Activated CD4-positive, alpha-beta T cell treated with anti-CD3 and anti-CD28 coated beads for 36 hours (primary cell): ENCODE results near the gene IRF2BP2. TPM values are rescaled to one million over a fixed set of nuclear protein-coding genes. Genes with fewer than 3 reads are reported as not detected.

Experiments
- ATAC-seq: fragments of 200-7000 bp; cut with Tn5 transposase; one replicate; pipeline ENCODE4 v1.10.0; 2021; ENCODE audit warnings: mild to moderate bottlenecking, moderate library complexity
- CTCF ChIA-PET: fragments of 350-600 bp; sonication (Branson Sonifier 250); formaldehyde crosslinking; loops from one replicate; lab custom pipeline; 2021; ENCODE audit warnings: antibody characterized with exemption; lab: Charles Lee
- POLR2A ChIA-PET: fragments of 350-600 bp; sonication (Branson Sonifier 250); formaldehyde crosslinking; loops from one replicate; lab custom pipeline; 2021; ENCODE audit warnings: antibody characterized with exemption, inconsistent platforms; lab: Charles Lee
- DNase-seq: peaks from one replicate; pipeline ENCODE4 v3.0.0-alpha.2; 2020
- H3K27ac Mint-ChIP-seq: one replicate; pipeline ENCODE4 v1.8.0; 2021; ENCODE audit warnings: mixed read lengths
- H3K27me3 Mint-ChIP-seq: one replicate; pipeline ENCODE4 v1.8.0; 2021; ENCODE audit warnings: mixed read lengths
- H3K36me3 Mint-ChIP-seq: one replicate; pipeline ENCODE4 v1.8.0; 2021; ENCODE audit warnings: low read depth, mixed read lengths
- H3K4me1 Mint-ChIP-seq: one replicate; pipeline ENCODE4 v1.8.0; 2021; ENCODE audit warnings: mixed read lengths
- H3K4me3 Mint-ChIP-seq: one replicate; pipeline ENCODE4 v1.8.0; 2021; ENCODE audit warnings: mild to moderate bottlenecking, moderate library complexity, mixed read lengths
- H3K9me3 Mint-ChIP-seq: one replicate; pipeline ENCODE4 v1.8.0; 2021; ENCODE audit warnings: low read depth, mixed read lengths
- intact Hi-C, 2 experiments: fragments of 100-400 bp; cut with DNase I in 1 of 2; cut with micrococcal nuclease in 1 of 2; formaldehyde crosslinking; loops; one replicate each; pipeline versions ENCODE4 v1.14.2 to v1.15.1; 2022 to 2024; cut with DNase I, micrococcal nuclease
- total RNA-seq, 2 experiments: library from RNA; stranded (reverse); gene quantifications; one replicate each; pipeline ENCODE4 v1.2.3, GENCODE V29; 2021

IRF2BP2 gene
- total RNA-seq, 2 experiments from 2014 or later = 132 to 200 TPM

DNA sequence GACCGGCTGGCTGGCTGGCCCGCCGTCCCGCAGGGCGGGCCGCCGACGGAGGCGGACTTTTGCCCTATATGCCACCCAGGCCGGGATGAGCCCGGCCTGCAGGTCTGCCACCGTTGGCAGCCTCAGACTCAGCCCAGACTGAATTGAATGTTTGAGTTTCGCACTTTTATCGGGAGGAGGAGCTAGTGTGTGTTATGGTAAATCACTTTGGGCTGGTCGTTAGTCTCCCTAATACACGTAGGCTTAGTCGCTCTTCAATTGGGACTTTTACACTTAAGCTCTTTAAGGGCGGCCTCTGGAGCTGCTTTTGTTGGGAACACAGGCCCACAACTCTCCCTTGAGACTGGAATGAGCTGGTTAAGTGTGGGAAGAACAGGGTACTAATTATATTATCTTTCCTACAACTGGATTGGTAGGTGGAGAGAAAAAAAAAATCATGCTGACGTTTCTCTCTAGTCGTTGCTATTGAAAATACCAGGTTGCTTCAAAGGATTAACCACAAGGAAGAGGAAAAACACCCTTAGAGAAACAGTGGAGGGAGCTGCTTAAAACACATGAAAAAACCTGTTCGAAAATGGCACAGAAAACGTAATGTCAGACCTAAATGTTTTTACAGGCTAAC is 1.4 kb upstream of the IRF2BP2 start:
- H3K27me3 Mint-ChIP-seq = no peaks in the 10 kb centered on the region
- H3K4me3 Mint-ChIP-seq = peak overlapping the region; percentile 70
- ChIA-PET POLR2A (interaction anchor here (0.6 to 2.6 kb wide), 20 partner anchors 10 to 473 kb away, joined by 3 to 20 read pairs (median 5); no protein-coding TSS in a partner anchor), CTCF (interaction anchor here (0.7 to 2.8 kb wide), 14 partner anchors 8 to 494 kb away, joined by 3 to 22 read pairs (median 4); no protein-coding TSS in a partner anchor)
- peaks cover 21% of the 10 kb centered on the region for H3K36me3 Mint-ChIP-seq
- no peaks in the 10 kb centered on the region for H3K9me3 Mint-ChIP-seq
- DNase-seq = no peak
- ATAC-seq = peak; percentile 51
- H3K4me1 Mint-ChIP-seq = peaks cover 29% of the 10 kb centered on the region
- peak overlapping the region; percentile 99 for H3K27ac Mint-ChIP-seq
- intact Hi-C loops = loop anchor here (1.0 to 5.0 kb wide), 10 partner anchors 11 to 893 kb away; partner anchors contain the start of gene B3GALNT2 (in 1 of the 2)

DNA sequence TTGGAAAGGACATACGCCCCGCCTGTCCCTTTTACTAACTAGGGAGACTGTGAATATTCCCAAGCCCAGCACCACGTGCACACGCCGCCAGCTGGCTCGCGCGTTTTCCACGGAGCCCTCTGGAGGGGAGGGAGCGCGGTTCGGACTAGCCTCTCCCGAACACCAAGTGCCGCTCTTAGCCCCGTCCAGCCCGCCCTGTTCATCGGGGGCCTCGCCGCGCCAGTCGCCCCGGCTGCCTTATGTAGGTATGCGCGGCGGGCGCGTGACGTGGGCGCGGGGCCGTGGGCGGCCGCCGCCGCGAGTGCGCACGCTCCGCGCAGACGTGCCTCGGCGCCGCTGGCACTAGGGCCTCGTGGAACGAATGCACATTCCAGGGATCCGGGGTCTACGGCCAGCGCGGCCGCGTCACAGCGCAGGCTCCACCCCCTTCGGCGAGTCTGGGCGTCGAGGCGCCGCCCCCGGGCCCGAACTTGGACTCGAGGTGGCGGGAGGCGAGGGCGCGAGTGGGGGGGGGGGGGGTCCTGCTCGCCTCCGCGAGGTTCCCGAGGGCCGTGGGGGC is 767 bp upstream of the IRF2BP2 start:
- H3K4me1 Mint-ChIP-seq = peaks cover 29% of the 10 kb centered on the region
- intact Hi-C loops = loop anchor here (1.0 to 5.0 kb wide), 14 partner anchors 10 to 894 kb away; partner anchors contain the start of genes ARID4B (in 1 of the 2), B3GALNT2 (in 1 of the 2) and GGPS1 (in 1 of the 2)
- ChIA-PET POLR2A (interaction anchor here (0.7 to 2.6 kb wide), 11 partner anchors 10 to 466 kb away, joined by 3 to 20 read pairs (median 6); no protein-coding TSS in a partner anchor), CTCF (interaction anchor here (1.0 to 2.8 kb wide), 6 partner anchors 10 to 494 kb away, joined by 3 to 22 read pairs (median 3); no protein-coding TSS in a partner anchor)
- ATAC-seq (peak; percentile 52), DNase-seq (peak; percentile 95)
- peaks cover 27% of the 10 kb centered on the region for H3K36me3 Mint-ChIP-seq
- H3K4me3 Mint-ChIP-seq = peak overlapping the region; percentile 79
- peak overlapping the region; percentile 90 for H3K27ac Mint-ChIP-seq
- no peaks in the 10 kb centered on the region for H3K9me3 Mint-ChIP-seq
- no peaks in the 10 kb centered on the region for H3K27me3 Mint-ChIP-seq

DNA sequence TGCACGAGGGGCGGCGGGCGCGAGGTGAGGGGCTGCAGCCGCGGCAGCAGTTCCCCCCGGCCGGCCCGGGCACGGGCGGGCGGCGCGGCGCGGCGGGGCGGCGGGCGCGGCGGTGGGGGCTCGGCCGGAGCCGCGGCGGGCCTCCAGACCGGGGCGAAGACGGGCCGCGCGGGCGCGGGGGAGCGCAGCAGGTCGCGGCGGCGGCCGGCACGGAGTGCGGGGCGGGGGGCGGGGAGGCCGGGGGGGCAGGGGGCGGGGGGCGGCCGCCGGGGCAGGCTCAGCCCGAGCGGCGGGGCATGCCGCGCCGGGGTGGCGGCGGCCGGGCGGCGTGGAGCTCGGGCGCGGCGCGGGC is 311 bp downstream of the IRF2BP2 start:
- H3K36me3 Mint-ChIP-seq = peaks cover 37% of the 10 kb centered on the region

DNA sequence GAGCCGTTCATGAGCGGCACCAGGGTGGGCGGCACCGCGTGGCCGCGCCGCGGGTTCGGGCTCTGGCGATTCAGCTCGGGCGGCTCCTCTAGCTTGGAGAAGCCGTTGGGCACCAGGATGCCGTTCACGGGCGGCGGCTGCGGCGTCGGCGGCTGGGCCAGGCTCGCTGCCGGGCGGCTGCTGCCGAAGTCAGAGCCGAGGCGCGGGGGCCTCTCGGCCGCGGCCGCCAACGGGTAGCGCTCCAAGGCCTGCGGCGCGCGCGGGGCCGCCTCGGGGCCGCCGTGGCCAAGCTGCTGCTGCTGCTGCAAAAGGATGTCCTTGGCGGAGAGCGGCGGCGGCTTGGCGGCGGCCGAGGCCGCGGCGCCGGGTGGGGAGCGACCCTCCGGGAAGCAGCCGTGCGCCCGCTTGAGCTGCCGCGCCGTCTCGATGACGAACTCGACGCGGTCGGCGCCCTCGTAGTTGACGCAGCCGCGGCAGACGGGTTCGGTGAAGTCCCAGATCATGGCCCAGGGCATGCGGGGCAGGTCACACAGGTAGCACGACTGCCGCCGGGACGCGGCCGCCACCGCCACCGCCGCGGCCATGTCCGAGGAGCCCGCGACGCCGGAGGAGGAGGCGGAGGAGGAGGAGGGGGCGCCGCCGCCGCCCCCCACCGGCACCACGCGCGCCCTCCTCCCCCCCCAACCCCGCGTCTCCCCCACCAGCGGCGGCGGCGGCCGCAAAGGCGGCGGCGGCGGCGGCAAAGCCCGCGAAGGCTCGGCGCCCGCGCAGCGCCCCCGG is 877 bp downstream of the IRF2BP2 start:
- no peaks in the 10 kb centered on the region for H3K27me3 Mint-ChIP-seq
- no peak for ATAC-seq
- CTCF ChIA-PET = interaction anchor here (0.8 kb wide), 1 partner anchor 475 kb away, joined by 3 read pairs; no protein-coding TSS in a partner anchor
- peak overlapping the region; percentile 97 for H3K4me3 Mint-ChIP-seq
- intact Hi-C loops = loop anchor here in 1 of 2 experiments (1.0 to 5.0 kb wide), 4 partner anchors 292 to 1258 kb away; partner anchors contain the start of gene LYST
- H3K9me3 Mint-ChIP-seq = no peaks in the 10 kb centered on the region
- POLR2A ChIA-PET = interaction anchor here (0.6 to 2.6 kb wide), 5 partner anchors 114 to 403 kb away, joined by 3 to 19 read pairs (median 3); no protein-coding TSS in a partner anchor
- peak overlapping the region; percentile 82 for H3K27ac Mint-ChIP-seq
- peaks cover 33% of the 10 kb centered on the region for H3K4me1 Mint-ChIP-seq
- peak; percentile 88 for DNase-seq
- peaks cover 39% of the 10 kb centered on the region for H3K36me3 Mint-ChIP-seq

More for the DNA sequence above, 311 bp downstream of the IRF2BP2 start:
- no peak for ATAC-seq
- H3K27me3 Mint-ChIP-seq = no peaks in the 10 kb centered on the region
- peak overlapping the region; percentile 79 for H3K4me3 Mint-ChIP-seq
- H3K4me1 Mint-ChIP-seq = peaks cover 33% of the 10 kb centered on the region
- DNase-seq = no peak
- intact Hi-C loops = loop anchor here (1.0 to 5.0 kb wide), 13 partner anchors 9 to 1258 kb away; partner anchors contain the start of genes ARID4B (in 1 of the 2), B3GALNT2 (in 1 of the 2), GGPS1 (in 1 of the 2) and LYST (in 1 of the 2)
- CTCF ChIA-PET = no interaction called here
- H3K27ac Mint-ChIP-seq = no peak overlapping the region
- POLR2A ChIA-PET = interaction anchor here (0.6 to 2.6 kb wide), 5 partner anchors 9 to 402 kb away, joined by 3 to 19 read pairs (median 3); no protein-coding TSS in a partner anchor
- no peaks in the 10 kb centered on the region for H3K9me3 Mint-ChIP-seq

DNA sequence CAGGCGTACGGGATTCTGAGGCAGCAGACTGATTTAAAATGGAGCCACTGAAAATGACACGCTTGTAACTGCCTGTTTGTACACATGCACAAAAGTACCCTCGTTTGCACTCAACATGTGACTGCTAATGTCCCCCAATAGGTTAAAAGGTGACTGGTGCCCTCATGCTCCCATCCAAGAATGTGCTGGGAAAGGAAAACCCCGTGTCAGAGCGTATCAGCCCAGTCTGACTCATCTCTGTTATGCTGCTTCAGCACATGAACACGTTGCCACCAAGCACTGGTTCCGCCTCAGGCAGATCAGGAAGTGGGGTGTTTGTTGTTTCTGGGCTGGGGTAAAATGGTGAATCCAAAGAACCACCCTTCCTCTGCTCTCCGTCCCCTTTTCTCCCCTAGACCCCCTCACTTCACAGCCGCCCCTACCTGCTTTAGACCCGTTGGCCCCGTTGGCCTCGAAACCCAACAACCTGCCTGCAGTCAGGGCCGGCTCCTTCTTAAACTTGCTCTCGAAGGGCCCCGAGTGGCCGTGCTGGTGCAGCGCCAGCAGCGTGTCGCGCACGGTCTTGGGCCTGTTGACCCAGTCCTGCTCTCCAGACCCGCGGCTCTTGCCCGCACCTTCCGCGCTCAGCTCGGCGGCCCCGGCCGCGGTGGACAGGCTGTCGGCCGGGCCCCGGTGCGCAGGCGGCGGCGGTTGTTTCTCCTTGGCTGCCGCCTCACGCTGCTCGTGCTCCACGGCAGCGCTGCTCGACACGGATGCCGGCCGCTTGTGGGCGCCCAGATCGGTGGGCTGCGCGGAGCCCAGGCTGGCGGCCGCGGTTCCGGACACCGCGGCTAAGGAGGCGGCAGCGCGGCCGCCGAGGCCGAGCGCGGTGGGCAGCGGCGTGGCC is 1.7 kb downstream of the IRF2BP2 start:
- H3K27me3 Mint-ChIP-seq = no peaks in the 10 kb centered on the region
- peak; percentile 29 for ATAC-seq
- H3K27ac Mint-ChIP-seq = peak overlapping the region; percentile 98
- peak overlapping the region; percentile 97 for H3K4me3 Mint-ChIP-seq
- peaks cover 43% of the 10 kb centered on the region for H3K36me3 Mint-ChIP-seq
- POLR2A ChIA-PET = interaction anchor here (0.6 kb wide), 1 partner anchor 123 kb away, joined by 4 read pairs; no protein-coding TSS in a partner anchor
- no peaks in the 10 kb centered on the region for H3K9me3 Mint-ChIP-seq
- CTCF ChIA-PET = interaction anchor here (0.8 kb wide), 1 partner anchor 475 kb away, joined by 3 read pairs; no protein-coding TSS in a partner anchor
- intact Hi-C loops = loop anchor here in 1 of 2 experiments (1.0 to 5.0 kb wide), 4 partner anchors 291 to 1259 kb away; partner anchors contain the start of gene LYST
- peaks cover 30% of the 10 kb centered on the region for H3K4me1 Mint-ChIP-seq
- DNase-seq = peak; percentile 87

DNA sequence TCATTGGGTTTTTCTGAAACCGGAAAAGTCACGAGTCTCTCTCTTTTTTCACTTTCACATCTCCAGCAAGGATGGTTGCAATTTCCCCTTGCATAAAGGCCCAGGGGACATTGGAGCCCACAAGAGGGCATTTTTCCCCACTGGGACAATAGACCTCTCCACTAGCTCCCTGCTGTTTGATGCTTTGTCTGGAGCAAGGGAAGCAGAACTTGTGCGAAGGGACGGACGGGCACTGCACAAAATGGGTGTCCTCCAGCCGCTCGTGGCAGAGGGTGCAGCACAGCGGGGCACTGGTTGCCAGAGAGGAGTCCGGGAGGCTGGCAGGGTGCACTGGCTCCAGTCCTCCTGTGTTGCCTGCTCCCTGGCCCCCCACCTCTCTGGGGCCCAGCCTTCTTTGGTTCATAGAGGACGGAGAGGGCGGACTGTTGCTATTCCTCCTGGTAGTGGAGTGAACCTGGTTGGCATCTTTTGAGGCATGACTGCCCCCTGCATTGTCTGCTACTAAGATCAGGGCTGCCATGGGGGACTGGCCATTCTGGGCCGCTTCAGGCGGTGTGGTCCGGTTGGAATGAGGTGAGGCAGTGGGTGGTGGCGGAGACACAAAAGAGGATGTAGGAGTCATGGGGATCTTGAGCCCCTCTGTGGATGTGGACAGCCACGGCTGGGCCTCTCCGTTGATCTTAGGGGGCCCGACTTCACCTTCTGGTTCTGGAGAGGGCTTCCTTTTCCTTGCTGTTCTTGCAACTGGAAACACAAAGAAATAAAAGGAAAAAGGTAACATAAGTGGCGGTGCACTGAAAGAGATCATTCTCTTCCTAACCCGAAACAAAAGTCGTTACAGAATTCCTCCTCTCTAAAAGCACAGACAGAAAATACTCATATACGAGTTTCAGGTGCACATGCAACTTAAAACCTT is 2.6 kb downstream of the IRF2BP2 start:
- Mint-ChIP-seq H3K4me3 (peak overlapping the region; percentile 97), H3K36me3 (peaks cover 51% of the 10 kb centered on the region), H3K27me3 (no peaks in the 10 kb centered on the region), H3K27ac (peak overlapping the region; percentile 98), H3K4me1 (peaks cover 29% of the 10 kb centered on the region), H3K9me3 (no peaks in the 10 kb centered on the region)
- DNase-seq (peak; percentile 53), ATAC-seq (no peak)
- CTCF ChIA-PET = no interaction called here
- POLR2A ChIA-PET = no interaction called here
- intact Hi-C loops = loop anchor here in 1 of 2 experiments (1.0 to 5.0 kb wide), 5 partner anchors 109 to 1260 kb away; partner anchors contain the start of gene LYST

DNA sequence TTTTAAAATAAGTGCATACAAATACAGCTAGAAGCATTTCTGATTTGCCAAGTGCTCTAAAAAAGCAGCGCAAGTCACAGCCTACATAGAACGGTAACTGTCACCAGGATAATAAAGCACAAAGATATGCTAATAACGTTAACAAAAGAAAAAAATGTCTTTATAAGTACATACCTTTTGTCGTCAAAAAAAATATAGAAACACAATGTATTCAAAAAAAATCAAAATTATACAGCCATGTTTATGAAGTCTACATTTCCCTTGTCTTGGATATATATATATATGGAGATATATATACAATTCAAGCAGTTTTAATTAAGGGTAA is 3.2 kb downstream of the IRF2BP2 start:
- ChIA-PET CTCF (no interaction called here), POLR2A (interaction anchor here (0.6 kb wide), 1 partner anchor 710 kb away, joined by 4 read pairs; no protein-coding TSS in a partner anchor)
- DNase-seq = no peak
- Mint-ChIP-seq H3K9me3 (no peaks in the 10 kb centered on the region), H3K4me3 (peak overlapping the region; percentile 97), H3K4me1 (peaks cover 29% of the 10 kb centered on the region), H3K27ac (peak overlapping the region; percentile 98), H3K36me3 (peaks cover 54% of the 10 kb centered on the region), H3K27me3 (no peaks in the 10 kb centered on the region)
- intact Hi-C loops = loop anchor here in 1 of 2 experiments (2.0 to 5.0 kb wide), 3 partner anchors 108 to 1261 kb away; partner anchors contain the start of gene LYST
- no peak for ATAC-seq

DNA sequence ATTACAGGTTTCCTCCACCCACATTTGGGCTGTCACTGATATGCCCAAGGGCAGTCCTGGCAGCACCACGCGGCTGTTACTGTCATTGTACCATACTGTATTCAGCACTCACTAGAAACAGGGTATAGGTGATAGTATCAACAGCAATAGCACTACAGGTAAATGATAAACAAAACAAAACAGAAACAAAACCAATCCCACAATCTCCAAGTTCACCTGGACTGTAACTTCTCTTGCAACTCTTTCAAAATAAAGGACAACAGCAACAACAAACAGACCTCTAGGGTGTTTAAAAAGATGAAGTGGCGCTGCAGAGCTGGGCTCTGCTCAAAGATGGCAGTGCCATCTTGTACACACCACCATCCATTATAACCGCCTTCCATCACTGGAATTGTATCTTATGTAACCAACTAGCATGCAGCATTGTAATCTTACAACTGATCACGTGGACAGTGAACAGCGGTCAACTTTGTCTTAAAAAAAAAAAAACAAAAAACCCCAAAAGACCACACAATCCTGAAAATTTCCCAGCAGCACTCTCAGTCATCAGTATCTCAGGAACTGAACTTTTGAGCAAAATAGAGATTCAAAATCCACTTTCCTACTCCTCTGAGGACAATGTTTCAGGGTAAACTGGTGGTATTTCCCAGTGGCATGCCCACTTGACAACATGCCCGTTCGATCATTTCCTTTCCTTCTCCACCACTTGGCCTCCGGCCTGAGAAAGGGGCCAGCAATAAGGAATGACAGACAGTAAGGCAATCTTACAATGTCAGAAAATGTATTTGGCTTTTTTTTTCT is 3.8 kb downstream of the IRF2BP2 start:
- peak; percentile 70 for DNase-seq
- H3K27ac Mint-ChIP-seq = peak overlapping the region; percentile 98
- no peaks in the 10 kb centered on the region for H3K9me3 Mint-ChIP-seq
- no peaks in the 10 kb centered on the region for H3K27me3 Mint-ChIP-seq
- ChIA-PET POLR2A (interaction anchor here (0.6 kb wide), 1 partner anchor 711 kb away, joined by 4 read pairs; no protein-coding TSS in a partner anchor), CTCF (no interaction called here)
- H3K36me3 Mint-ChIP-seq = peaks cover 54% of the 10 kb centered on the region
- peaks cover 29% of the 10 kb centered on the region for H3K4me1 Mint-ChIP-seq
- peak overlapping the region; percentile 97 for H3K4me3 Mint-ChIP-seq
- ATAC-seq = no peak
- intact Hi-C loops = loop anchor here in 1 of 2 experiments (2.0 to 5.0 kb wide), 3 partner anchors 107 to 1261 kb away; partner anchors contain the start of gene LYST
